GM23248 (cell line): ENCODE measurements around the gene USP40. TPM values are rescaled to one million over a fixed set of nuclear protein-coding genes. Genes with fewer than 3 reads are reported as not detected.

Source experiments
- DNase-seq: peaks from one replicate; pipeline ENCODE4 v3.0.0-alpha.2; 2015
- H2AFZ ChIP-seq: fragments of 200-600 bp; sonication (generic); 2 replicates; pipeline ENCODE4 v1.6.1; 2016; ENCODE audit warnings: antibody characterized with exemption
- H3F3A ChIP-seq: fragments of 200-600 bp; sonication (generic); 2 replicates; pipeline ENCODE4 v1.6.1; 2016; ENCODE audit warnings: mild to moderate bottlenecking, antibody characterized with exemption, mixed run types; ENCODE audit not compliant: insufficient read depth
- H3K27ac ChIP-seq: fragments of 200-600 bp; sonication (generic); 2 replicates; pipeline ENCODE4 v1.5.1; 2016; ENCODE audit warnings: mild to moderate bottlenecking
- H3K27me3 ChIP-seq: fragments of 200-600 bp; sonication (generic); replicated peaks from 2 replicates; pipeline ENCODE4 v1.6.1; 2016; ENCODE audit warnings: mild to moderate bottlenecking; ENCODE audit not compliant: insufficient read depth
- H3K36me3 ChIP-seq: fragments of 200-600 bp; sonication (generic); 2 replicates; pipeline ENCODE4 v1.6.1; 2016; ENCODE audit warnings: low read depth, mild to moderate bottlenecking
- H3K4me1 ChIP-seq: fragments of 200-600 bp; sonication (generic); 2 replicates; pipeline ENCODE4 v1.6.1; 2016; ENCODE audit warnings: mild to moderate bottlenecking; ENCODE audit not compliant: insufficient read depth
- H3K4me2 ChIP-seq: fragments of 200-600 bp; sonication (generic); one replicate; pipeline ENCODE4 v1.6.1; 2016; ENCODE audit warnings: mild to moderate bottlenecking; ENCODE audit not compliant: unreplicated experiment
- H3K4me3 ChIP-seq: fragments of 200-600 bp; sonication (generic); 2 replicates; pipeline ENCODE4 v1.5.1; 2016; ENCODE audit warnings: mild to moderate bottlenecking
- H3K79me2 ChIP-seq: fragments of 200-600 bp; sonication (generic); 2 replicates; pipeline ENCODE4 v1.6.1; 2016; ENCODE audit warnings: mild to moderate bottlenecking; ENCODE audit not compliant: insufficient read depth
- H3K9ac ChIP-seq: fragments of 200-600 bp; sonication (generic); 2 replicates; pipeline ENCODE4 v1.6.1; 2016; ENCODE audit warnings: mild to moderate bottlenecking
- H3K9me2 ChIP-seq: fragments of 200-600 bp; sonication (generic); 2 replicates; pipeline ENCODE4 v1.6.1; 2016; ENCODE audit warnings: mixed run types, mild to moderate bottlenecking, moderate library complexity; ENCODE audit not compliant: insufficient read depth
- H3K9me3 ChIP-seq: fragments of 200-600 bp; sonication (generic); one replicate; pipeline ENCODE4 v1.6.1; 2017; ENCODE audit warnings: low read depth
- H4K20me1 ChIP-seq: fragments of 200-600 bp; sonication (generic); 2 replicates; pipeline ENCODE4 v1.6.0; 2016; ENCODE audit not compliant: insufficient read depth
- EZH2 ChIP-seq: fragments of 200-600 bp; sonication (generic); IDR thresholded peaks from 2 replicates; pipeline ENCODE4 v1.6.1; 2018; ENCODE audit warnings: antibody characterized with exemption, mild to moderate bottlenecking; ENCODE audit not compliant: insufficient read depth, poor library complexity, severe bottlenecking
- EZH2phosphoT487 ChIP-seq: fragments of 200-600 bp; sonication (generic); IDR thresholded peaks from 2 replicates; pipeline ENCODE4 v1.6.1; 2018; ENCODE audit warnings: antibody characterized with exemption, moderate library complexity, mild to moderate bottlenecking, low read depth; ENCODE audit not compliant: insufficient read depth
- WGBS, 2 experiments: methylation state at CpG; one replicate each; pipeline ENCODE4 v1.1.6; 2015 to 2017; ENCODE audit warnings: low lambda C conversion rate in 2 of 2, low coverage in 1 of 2; ENCODE audit errors: missing lambda C conversion rate in 2 of 2; 5-methylcytosine and 5-hydroxymethylcytosine counted together
- in situ Hi-C: fragments of 300-500 bp; cut with MboI; formaldehyde crosslinking; loops from 2 replicates; pipeline ENCODE4 v1.15.0; 2020
- polyA plus RNA-seq: library from polyadenylated mRNA; unstranded; fragments of >200 nt; fragmentation: Nextera tagmentation; extraction: Ambion mirVana; gene quantifications from 2 replicates; pipeline ENCODE4 v1.2.1, GENCODE V29; 2016
- total RNA-seq: library from RNA; depleted of rRNA; stranded (reverse); fragments of >200 nt; shearing (Covaris generic); gene quantifications from 2 replicates; pipeline ENCODE4 v1.2.3, GENCODE V29; 2014

Gene USP40
- total and polyA plus RNA-seq, 2 experiments from 2014 or later, result 25.1 to 31.0 TPM

GRCh38 chr2:233546101-233546500 lies 20.5 kb downstream of the USP40 start:
- Histone ChIP-seq H3K27me3 (no peaks in the 10 kb centered on the region), H3K4me2 (no peak overlapping the region), H3K36me3 (peaks cover 36% of the 10 kb centered on the region), H3K79me2 (no peaks in the 10 kb centered on the region), H3K9ac (no peak overlapping the region), H3K9me2 (no peaks in the 10 kb centered on the region), H3K4me1 (peaks cover 6% of the 10 kb centered on the region), H3K9me3 (no peaks in the 10 kb centered on the region), H4K20me1 (no peaks in the 10 kb centered on the region), H3K27ac (no peak overlapping the region), H3F3A (peaks cover 15% of the 10 kb centered on the region), H3K4me3 (no peak overlapping the region), H2AFZ (no peak overlapping the region)
- DNase-seq, result peak; percentile 17
- in situ Hi-C loops, result no loop called here
- TF ChIP-seq EZH2phosphoT487 (no peak), EZH2 (no peak)

DNA sequence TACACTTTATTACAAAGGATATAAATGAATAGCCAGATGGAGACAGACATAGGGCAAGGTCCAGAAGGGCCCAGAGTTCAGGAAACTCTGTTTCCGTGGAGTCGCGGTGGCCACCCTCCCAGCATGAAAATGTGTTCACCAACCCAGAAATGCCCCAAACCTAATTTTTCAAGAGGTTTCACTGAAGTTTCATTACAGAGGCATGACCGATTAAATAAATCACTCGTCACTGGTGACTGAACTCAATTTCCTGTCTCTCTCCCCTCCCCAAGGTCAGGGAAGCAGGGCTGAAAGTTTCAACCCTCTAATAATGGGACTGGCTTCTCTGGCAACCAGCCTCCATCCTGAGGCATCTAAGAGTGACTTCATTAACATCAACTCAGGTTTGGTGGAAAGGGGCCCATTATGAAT lies 22.4 kb downstream of the USP40 start:
- no peaks in the 10 kb centered on the region for H3K27me3 ChIP-seq
- 83 to 87% methylated on average over 5 of the region's 5 CpGs for WGBS, 2 experiments
- no peak overlapping the region for H3K9ac ChIP-seq
- no peak for TF ChIP-seq EZH2
- TF ChIP-seq EZH2phosphoT487, result no peak
- peaks cover 15% of the 10 kb centered on the region for H3F3A ChIP-seq
- peaks cover 6% of the 10 kb centered on the region for H3K4me1 ChIP-seq
- DNase-seq, result peak; percentile 14
- no peaks in the 10 kb centered on the region for H3K79me2 ChIP-seq
- H3K4me3 ChIP-seq, result no peak overlapping the region
- in situ Hi-C loops, result no loop called here
- H2AFZ ChIP-seq, result no peak overlapping the region
- H3K9me3 ChIP-seq, result no peaks in the 10 kb centered on the region
- H3K4me2 ChIP-seq, result no peak overlapping the region
- no peak overlapping the region for H3K27ac ChIP-seq
- H4K20me1 ChIP-seq, result no peaks in the 10 kb centered on the region
- peaks cover 35% of the 10 kb centered on the region for H3K36me3 ChIP-seq
- no peaks in the 10 kb centered on the region for H3K9me2 ChIP-seq

DNA sequence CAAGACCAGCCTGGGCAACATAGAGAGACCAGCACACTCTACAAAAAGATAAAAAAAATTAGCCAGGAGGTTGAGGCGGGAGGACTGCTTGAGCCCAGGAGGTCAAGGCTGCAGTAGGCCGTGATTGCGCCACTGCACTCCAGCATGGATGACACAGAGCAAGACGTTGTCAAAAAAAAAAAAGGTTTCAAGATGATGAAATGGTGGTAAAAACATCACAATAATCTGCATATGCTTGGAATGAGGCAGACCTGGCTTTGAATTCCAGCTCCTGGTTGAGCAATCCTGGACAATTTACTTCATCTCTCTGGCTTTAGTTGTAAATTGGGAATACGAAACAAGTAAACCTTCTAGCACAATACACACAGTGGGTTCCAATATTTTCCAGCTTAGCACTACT lies 24.1 kb downstream of the USP40 start:
- in situ Hi-C loops, result no loop called here
- 63 to 67% methylated on average over 5 of the region's 5 CpGs for WGBS, 2 experiments
- peak overlapping the region; percentile 75 for H3K27ac ChIP-seq

DNA sequence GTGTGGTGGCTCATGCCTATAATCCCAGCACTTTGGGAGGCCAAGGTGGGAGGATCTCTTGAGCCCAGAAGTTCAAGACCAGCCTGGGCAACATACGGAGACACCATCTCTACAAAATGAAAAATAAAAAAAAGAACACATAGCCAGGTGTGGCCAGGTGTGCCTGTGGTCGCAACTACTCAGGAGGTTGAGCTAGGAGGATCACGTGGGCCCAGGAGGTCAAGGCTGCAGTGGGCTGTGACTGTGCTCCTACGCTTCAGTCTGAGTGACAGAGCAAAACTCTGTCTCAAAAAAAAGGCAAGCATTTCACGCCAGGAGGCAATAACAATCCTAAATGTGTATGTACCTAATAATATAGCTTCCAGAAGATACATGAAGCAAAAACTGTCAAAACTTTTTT lies 27.8 kb downstream of the USP40 start:
- H3K9ac ChIP-seq, result no peak overlapping the region
- 93 to 94% methylated on average over 5 of the region's 5 CpGs for WGBS, 2 experiments
- H4K20me1 ChIP-seq, result no peaks in the 10 kb centered on the region
- DNase-seq, result no peak
- H3F3A ChIP-seq, result peaks cover 15% of the 10 kb centered on the region
- TF ChIP-seq EZH2 (no peak), EZH2phosphoT487 (no peak)
- peaks cover 14% of the 10 kb centered on the region for H3K4me1 ChIP-seq
- peaks cover 15% of the 10 kb centered on the region for H3K36me3 ChIP-seq
- H3K27ac ChIP-seq, result no peak overlapping the region
- no peaks in the 10 kb centered on the region for H3K27me3 ChIP-seq
- no peaks in the 10 kb centered on the region for H3K79me2 ChIP-seq
- no peak overlapping the region for H3K4me2 ChIP-seq
- in situ Hi-C loops, result no loop called here
- no peaks in the 10 kb centered on the region for H3K9me2 ChIP-seq
- no peak overlapping the region for H3K4me3 ChIP-seq
- H3K9me3 ChIP-seq, result no peaks in the 10 kb centered on the region
- no peak overlapping the region for H2AFZ ChIP-seq

More for the DNA sequence above, 24.1 kb downstream of the USP40 start:
- TF ChIP-seq EZH2phosphoT487, result no peak
- TF ChIP-seq EZH2, result no peak
- Histone ChIP-seq H3K4me2 (no peak overlapping the region), H3K36me3 (peaks cover 29% of the 10 kb centered on the region), H2AFZ (no peak overlapping the region), H3F3A (peaks cover 15% of the 10 kb centered on the region), H3K4me3 (no peak overlapping the region), H4K20me1 (no peaks in the 10 kb centered on the region), H3K4me1 (peaks cover 6% of the 10 kb centered on the region), H3K9ac (no peak overlapping the region), H3K27me3 (no peaks in the 10 kb centered on the region), H3K79me2 (no peaks in the 10 kb centered on the region), H3K9me2 (no peaks in the 10 kb centered on the region), H3K9me3 (no peaks in the 10 kb centered on the region)
- peak; percentile 85 for DNase-seq

GRCh38 chr2:233535271-233535670 lies 31.3 kb downstream of the USP40 start:
- Histone ChIP-seq H3K79me2 (no peaks in the 10 kb centered on the region), H3K36me3 (peaks cover 41% of the 10 kb centered on the region), H3K9ac (no peak overlapping the region), H3K27me3 (no peaks in the 10 kb centered on the region), H3K4me2 (no peak overlapping the region), H2AFZ (no peak overlapping the region), H3K9me3 (no peaks in the 10 kb centered on the region), H4K20me1 (no peaks in the 10 kb centered on the region), H3K9me2 (no peaks in the 10 kb centered on the region), H3F3A (no peaks in the 10 kb centered on the region), H3K27ac (no peak overlapping the region), H3K4me1 (peaks cover 7% of the 10 kb centered on the region; the same call in 1 of the 2 replicates), H3K4me3 (no peak overlapping the region)
- peak; percentile 12 for DNase-seq
- in situ Hi-C loops, result no loop called here
- TF ChIP-seq EZH2phosphoT487 (no peak), EZH2 (no peak)
